ENCODE measurements around the gene CCDC149.

Gene CCDC149

DNA sequence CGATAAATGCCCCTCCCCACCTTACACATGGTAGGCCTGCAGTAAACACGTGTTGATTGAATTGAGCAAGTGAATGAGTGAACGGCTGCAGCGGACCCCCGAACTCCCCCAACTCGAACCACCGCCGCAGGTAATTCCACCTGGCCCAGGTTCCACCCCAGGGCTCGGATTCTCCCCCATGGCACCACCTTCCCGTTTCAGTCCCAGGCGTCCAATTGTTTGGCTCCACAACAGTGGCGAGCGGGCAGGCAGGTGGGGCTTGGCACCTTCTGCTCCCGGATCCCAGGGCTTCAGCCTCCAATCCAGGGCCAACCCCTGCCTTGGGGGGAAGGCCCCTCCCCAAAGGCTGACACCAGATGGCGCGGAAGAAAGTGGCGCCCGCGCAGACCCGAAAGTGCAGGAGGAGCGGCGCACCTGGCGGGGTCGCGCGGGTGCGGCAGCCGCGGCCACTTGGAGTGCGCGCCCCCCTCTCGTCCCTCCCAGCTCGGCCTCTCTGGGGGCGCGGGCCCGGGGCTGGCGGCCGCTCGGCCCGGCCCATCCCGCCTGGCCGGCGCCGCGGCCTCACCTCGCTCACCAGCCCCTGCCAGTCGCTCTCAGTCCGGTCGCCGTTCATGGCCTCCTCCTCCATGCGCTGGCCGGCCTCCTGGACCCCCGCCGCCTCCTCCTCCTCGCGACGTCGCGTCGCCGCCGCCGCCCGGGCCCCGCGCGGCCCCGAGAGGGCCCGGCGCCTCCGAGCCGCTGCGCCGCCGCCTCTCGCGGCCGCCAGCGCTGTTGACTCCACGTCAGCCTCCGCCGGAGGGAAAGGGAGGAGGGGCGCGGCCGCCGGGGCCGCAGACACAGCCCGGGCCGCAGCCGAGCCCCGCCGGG, at the start of gene CCDC149:
Gene CCDC149, minus strand, starts transcription at position 791 of the 867 bp plus-strand sequence. Its CDS starts 178 bp downstream, at position 613.
- Mint-ChIP-seq H3K4me1 (ENCODE audit: low read depth) (peaks cover 3% of the 10 kb centered on the region), H3K9me3 (peaks cover 13% of the 10 kb centered on the region), H3K4me3 (peak within 1 kb of the TSS; percentile 38), H3K27ac (no peak within 1 kb of the TSS), H3K27me3 (peaks cover 49% of the 10 kb centered on the region), H3K36me3 (ENCODE audit: low read depth) (no peaks in the 10 kb centered on the region)

DNA sequence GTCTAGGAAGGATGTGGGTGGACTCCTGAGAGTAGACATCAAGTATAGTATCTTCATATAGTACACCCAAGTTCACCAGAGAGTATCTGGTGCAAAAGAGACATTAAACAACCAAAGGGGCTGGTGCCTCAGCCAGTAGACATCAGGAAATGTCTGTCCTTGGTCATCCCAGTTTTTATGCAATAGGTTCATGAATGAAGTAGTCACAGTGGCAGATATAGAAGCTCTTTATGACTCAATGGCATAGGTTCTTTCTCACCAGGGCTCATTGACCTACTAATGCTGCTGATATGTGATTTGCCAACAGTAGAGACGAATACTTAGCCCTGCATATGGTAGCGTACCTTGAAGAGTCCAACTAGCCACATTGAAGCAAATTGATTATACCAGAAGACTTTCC, 45.0 kb upstream of the CCDC149 start:
- Mint-ChIP-seq H3K9me3 (peaks cover 9% of the 10 kb centered on the region), H3K36me3 (ENCODE audit: low read depth) (no peaks in the 10 kb centered on the region), H3K4me3 (no peak overlapping the region), H3K27ac (no peak overlapping the region), H3K27me3 (peaks cover 3% of the 10 kb centered on the region), H3K4me1 (ENCODE audit: low read depth) (no peaks in the 10 kb centered on the region)

DNA sequence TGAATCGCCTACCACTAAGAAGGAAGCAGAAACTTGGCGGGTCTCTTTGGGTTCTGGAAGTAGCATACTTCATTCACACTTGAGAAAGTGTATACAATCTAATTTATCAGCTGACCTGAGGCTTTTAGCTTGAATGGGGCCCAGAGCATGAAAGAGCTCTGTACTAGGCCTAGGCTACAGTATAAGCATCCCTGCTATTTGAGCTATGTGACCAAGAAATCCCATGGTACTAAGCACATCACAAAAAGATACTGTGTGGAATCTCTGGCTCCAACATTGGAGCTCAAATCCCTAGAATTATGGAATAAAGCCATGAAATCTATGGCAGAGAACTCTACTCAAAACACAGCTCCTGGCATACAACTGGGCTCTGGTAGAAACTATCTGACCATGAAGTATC, 43.9 kb upstream of the CCDC149 start:
- Mint-ChIP-seq H3K27me3 (peaks cover 3% of the 10 kb centered on the region), H3K4me3 (no peak overlapping the region), H3K36me3 (ENCODE audit: low read depth) (no peaks in the 10 kb centered on the region)

DNA sequence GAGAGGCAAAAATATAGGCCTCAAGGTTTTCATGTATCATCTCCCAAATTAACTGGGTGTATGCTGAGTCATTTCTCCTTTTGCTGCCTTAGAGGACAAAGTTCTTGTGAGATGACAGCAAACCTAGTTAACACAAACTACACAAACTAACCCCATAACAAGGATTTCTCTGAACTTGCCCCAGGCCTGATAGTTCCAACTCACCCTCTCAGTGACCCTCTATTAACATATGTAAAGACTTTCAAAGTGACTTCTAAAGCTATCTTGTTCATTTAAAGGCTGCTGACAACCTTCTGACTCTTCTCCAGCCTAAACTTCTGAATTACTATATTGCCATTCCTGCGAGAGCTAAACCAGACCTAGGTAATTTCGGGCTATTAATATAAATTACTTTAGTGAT, 43.2 kb upstream of the CCDC149 start:
- Mint-ChIP-seq H3K27me3 (peaks cover 3% of the 10 kb centered on the region), H3K4me3 (no peak overlapping the region), H3K9me3 (peaks cover 9% of the 10 kb centered on the region), H3K36me3 (ENCODE audit: low read depth) (no peaks in the 10 kb centered on the region), H3K27ac (no peak overlapping the region), H3K4me1 (ENCODE audit: low read depth) (no peaks in the 10 kb centered on the region)

More for the DNA sequence above, 43.9 kb upstream of the CCDC149 start:
- Mint-ChIP-seq H3K9me3 (peaks cover 9% of the 10 kb centered on the region), H3K4me1 (ENCODE audit: low read depth) (no peaks in the 10 kb centered on the region), H3K27ac (no peak overlapping the region)

DNA sequence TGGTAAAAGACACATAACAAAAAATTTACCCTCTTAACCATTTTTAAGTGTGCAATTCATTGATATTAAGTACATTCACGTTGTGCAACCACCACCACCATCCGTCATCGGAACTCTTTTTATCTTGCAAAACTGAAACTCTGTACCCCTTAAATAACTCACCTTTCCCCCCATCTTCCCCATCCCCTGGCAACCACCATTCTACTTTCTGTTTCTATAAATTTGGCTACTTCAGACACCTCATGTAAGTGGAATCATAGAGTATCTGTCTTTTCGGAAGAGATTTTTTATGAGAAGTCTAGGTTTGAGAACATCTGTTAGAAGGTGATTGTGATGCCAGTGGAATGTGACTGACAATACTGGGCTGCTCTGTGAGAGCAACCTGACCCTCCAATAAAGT, 39.8 kb upstream of the CCDC149 start:
- no peak overlapping the region for H3K27ac Mint-ChIP-seq
- H3K36me3 Mint-ChIP-seq (ENCODE audit: low read depth): no peaks in the 10 kb centered on the region
- no peaks in the 10 kb centered on the region for H3K4me1 Mint-ChIP-seq (ENCODE audit: low read depth)
- no peak overlapping the region for H3K4me3 Mint-ChIP-seq
- H3K27me3 Mint-ChIP-seq: no peaks in the 10 kb centered on the region
- H3K9me3 Mint-ChIP-seq: peaks cover 5% of the 10 kb centered on the region

DNA sequence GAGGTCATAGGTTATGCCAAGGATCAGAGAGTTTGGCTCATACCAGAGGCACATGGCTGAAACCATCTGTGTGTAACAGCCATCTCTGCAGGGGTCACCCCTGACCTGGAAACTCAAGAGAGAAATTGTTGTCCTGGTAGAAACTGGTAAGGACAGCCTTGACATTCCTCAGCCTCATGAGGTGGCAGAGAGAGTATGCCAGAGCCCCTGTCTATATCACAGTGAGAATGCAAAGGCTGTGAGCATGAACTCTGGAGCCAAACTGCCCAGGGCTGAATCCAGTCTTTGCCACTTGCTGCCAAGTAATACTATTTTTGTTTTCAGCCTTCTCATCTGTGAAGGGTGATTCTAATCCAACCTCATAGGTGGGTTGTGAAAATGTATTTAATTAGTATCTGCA, 37.1 kb upstream of the CCDC149 start:
- H3K36me3 Mint-ChIP-seq (ENCODE audit: low read depth): no peaks in the 10 kb centered on the region
- no peaks in the 10 kb centered on the region for H3K27me3 Mint-ChIP-seq
- peaks cover 5% of the 10 kb centered on the region for H3K9me3 Mint-ChIP-seq
- H3K4me3 Mint-ChIP-seq: no peak overlapping the region
- no peaks in the 10 kb centered on the region for H3K4me1 Mint-ChIP-seq (ENCODE audit: low read depth)
- no peak overlapping the region for H3K27ac Mint-ChIP-seq

DNA sequence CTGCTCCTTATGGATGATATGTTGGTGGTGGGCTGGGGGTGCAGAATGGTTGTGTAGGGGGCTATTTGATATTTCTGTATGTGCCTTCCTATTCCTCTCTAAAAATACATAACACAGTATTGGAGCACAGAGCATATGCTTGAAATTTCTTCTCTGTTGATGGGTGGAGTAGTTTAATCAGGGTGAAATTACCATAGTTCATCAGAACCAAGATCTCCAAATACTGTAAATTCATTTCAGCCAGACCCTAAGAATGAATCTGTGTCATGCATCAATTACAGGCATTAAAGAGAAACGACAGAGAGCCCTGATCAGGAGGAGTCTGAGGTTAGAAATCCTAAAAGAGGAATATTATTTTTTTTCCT, 25.1 kb upstream of the CCDC149 start:
- no peaks in the 10 kb centered on the region for H3K36me3 Mint-ChIP-seq (ENCODE audit: low read depth)
- H3K4me1 Mint-ChIP-seq (ENCODE audit: low read depth): no peaks in the 10 kb centered on the region
- H3K27me3 Mint-ChIP-seq: peaks cover 11% of the 10 kb centered on the region
- H3K9me3 Mint-ChIP-seq: peaks cover 11% of the 10 kb centered on the region
- no peak overlapping the region for H3K27ac Mint-ChIP-seq
- no peak overlapping the region for H3K4me3 Mint-ChIP-seq

DNA sequence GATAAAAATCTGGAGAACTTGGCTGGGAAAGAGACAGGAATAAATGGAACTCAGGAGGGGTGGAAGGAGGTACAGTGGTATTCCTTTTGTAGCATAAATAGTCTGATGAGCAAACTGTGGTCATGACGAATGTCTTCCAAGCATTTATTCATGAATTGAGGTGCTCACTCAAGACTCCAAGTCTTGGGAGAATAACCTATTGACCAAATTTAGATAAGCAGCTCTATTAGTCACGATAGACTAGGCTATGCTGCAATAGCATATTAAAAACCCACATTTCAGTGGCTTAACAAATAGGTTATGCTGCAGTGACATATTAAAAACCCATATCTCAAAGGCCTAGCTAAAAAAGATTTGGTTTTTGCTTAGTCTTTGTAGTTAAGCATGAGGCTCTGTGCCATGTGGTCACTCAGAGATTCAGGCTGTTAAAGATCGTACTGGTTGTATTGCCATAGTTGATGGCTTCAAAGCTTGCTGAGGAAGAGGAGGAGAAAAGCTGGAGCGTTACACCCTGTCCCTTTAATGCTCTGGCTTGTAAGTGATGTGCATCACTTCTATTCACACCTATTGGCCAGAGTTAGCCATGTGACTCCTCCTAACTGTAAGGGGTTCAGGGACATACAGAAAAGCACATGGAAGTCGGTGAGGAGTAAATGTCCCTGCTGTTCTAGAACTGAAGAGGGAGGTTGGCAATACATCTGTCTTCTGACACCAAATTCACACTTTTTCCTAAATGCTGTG, 24.5 kb upstream of the CCDC149 start:
- Mint-ChIP-seq H3K27ac (no peak overlapping the region), H3K4me1 (ENCODE audit: low read depth) (no peaks in the 10 kb centered on the region), H3K9me3 (peaks cover 11% of the 10 kb centered on the region), H3K36me3 (ENCODE audit: low read depth) (no peaks in the 10 kb centered on the region), H3K4me3 (no peak overlapping the region), H3K27me3 (peaks cover 16% of the 10 kb centered on the region)

DNA sequence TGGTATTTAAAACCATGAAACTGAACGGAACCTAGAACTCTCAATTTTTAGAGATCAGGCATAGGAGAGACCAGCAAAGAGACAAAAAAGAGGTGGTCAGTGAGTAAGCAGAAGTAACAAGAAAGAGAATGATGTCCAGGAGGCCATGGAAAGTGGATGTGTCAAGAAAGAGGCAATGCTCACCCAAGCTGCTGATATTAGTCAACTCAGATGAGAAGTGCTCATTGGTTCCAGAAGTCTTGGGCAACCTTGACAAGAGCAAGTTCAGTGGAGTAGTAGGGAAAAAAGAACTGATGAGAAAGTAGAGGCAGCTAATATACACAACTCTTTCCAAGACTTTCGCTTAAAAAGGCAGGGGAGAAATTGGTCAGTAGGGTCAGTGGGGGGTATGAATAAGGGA, 23.0 kb upstream of the CCDC149 start:
- H3K27me3 Mint-ChIP-seq: peaks cover 16% of the 10 kb centered on the region
- H3K36me3 Mint-ChIP-seq (ENCODE audit: low read depth): no peaks in the 10 kb centered on the region
- H3K27ac Mint-ChIP-seq: no peak overlapping the region
- H3K9me3 Mint-ChIP-seq: peaks cover 11% of the 10 kb centered on the region
- H3K4me3 Mint-ChIP-seq: no peak overlapping the region
- H3K4me1 Mint-ChIP-seq (ENCODE audit: low read depth): no peaks in the 10 kb centered on the region

DNA sequence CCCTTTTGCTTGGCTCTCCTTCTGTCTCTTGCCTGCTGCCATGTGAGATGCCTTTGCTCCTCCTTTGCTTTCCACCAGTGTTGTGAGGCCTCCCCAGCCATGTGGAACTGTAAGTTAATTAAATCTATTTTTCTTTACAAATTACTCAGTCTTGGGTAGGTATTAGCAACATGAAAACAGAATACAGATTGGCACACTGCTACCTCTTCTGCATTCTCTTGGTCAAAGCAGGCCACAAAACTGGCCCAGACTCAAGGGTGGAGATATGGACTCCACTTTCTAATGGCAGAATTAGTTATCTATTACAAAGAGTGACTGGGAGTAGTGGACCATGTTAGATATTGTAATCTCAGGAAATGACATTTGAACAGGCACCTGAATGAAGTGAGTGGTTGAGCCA, 21.5 kb upstream of the CCDC149 start:
- no peaks in the 10 kb centered on the region for H3K4me1 Mint-ChIP-seq (ENCODE audit: low read depth)
- H3K27ac Mint-ChIP-seq: no peak overlapping the region
- H3K36me3 Mint-ChIP-seq (ENCODE audit: low read depth): no peaks in the 10 kb centered on the region
- H3K27me3 Mint-ChIP-seq: peaks cover 16% of the 10 kb centered on the region
- H3K9me3 Mint-ChIP-seq: peaks cover 11% of the 10 kb centered on the region
- no peak overlapping the region for H3K4me3 Mint-ChIP-seq

DNA sequence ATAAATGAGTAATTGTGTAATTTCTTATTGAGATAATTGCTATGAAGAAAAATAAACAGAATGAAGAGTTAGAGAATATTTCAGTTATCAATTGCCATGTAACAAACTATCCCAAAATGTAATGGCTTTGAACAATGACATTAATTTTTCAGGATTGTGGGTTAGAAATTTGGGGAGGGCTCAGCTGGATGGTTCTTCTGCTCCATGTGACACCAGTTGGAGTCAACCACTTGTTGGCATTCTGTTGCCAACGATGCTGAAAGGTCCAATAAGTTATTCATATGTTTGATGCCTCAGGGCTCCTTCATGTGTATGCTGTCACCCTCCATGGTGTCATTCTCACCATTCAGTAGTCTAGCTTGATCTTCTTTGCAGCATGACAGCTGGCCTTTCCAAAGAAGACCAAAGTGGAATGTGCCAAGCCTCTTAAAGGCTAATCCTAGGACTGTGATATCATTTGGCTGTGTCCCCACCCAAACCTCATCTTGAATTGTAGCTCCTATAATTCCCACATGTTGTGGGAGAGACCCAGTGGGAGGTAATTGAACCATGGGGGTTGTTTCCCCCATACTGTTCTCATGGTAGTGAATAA, 20.9 kb upstream of the CCDC149 start:
- Mint-ChIP-seq H3K27ac (no peak overlapping the region), H3K4me1 (ENCODE audit: low read depth) (no peaks in the 10 kb centered on the region), H3K9me3 (peaks cover 11% of the 10 kb centered on the region), H3K36me3 (ENCODE audit: low read depth) (no peaks in the 10 kb centered on the region), H3K4me3 (no peak overlapping the region), H3K27me3 (peaks cover 17% of the 10 kb centered on the region)

DNA sequence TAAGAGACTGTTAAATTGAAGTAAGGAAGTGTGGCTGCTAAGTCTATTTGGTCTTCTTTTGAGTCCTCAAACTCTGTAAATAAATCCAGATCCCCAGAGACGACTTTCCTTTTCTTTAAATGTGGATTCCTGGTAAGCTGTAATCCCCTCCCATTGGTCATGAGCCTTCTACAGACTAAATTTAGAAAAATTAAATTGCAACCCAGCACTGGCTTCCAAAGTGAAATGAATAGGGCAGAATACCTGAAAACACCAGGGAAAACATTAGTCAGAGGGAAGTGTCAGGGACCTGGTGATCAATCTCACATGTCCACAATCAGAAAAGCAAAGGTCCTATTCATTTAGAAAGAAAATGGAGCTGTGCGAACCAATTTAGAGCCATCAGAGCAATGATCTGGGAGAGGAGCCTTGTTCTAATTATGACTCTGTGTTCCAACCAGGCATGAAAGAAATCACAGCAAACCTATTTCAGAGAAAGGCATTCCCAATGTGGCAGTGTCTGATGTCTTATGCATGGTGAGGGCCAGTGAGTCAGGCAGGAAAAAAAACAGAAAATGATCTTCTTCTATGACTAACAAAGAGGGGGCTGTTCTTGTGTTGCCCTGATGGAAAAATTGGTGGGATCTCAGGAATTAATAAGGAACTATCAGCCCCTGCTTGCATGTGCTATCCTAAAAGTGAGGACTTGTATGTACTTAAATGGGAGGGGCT, 19.8 kb upstream of the CCDC149 start:
- H3K4me3 Mint-ChIP-seq: no peak overlapping the region
- no peaks in the 10 kb centered on the region for H3K36me3 Mint-ChIP-seq (ENCODE audit: low read depth)
- H3K27ac Mint-ChIP-seq: no peak overlapping the region
- peaks cover 20% of the 10 kb centered on the region for H3K27me3 Mint-ChIP-seq
- no peaks in the 10 kb centered on the region for H3K4me1 Mint-ChIP-seq (ENCODE audit: low read depth)
- peaks cover 5% of the 10 kb centered on the region for H3K9me3 Mint-ChIP-seq

DNA sequence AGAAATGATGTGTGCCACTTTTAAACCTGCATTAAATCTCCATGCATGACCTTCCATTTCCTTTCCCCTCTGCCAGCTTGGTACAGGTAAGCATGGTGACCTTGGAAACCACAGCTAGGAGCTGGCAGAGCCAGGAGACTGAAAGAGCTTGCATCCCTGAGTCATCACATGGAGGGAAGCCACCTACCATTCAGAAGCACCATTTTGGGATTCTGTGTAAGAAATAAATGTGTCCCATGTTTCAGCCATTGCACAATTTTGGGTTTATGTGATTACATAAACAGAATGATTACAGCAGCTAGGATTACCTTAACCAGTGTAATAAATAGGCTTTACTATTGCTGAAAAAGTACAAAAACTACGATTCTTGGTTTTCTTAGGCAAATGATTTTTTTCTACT, 17.3 kb upstream of the CCDC149 start:
- no peak overlapping the region for H3K27ac Mint-ChIP-seq
- no peak overlapping the region for H3K4me3 Mint-ChIP-seq
- H3K4me1 Mint-ChIP-seq (ENCODE audit: low read depth): no peaks in the 10 kb centered on the region
- H3K36me3 Mint-ChIP-seq (ENCODE audit: low read depth): no peaks in the 10 kb centered on the region
- no peaks in the 10 kb centered on the region for H3K9me3 Mint-ChIP-seq
- peaks cover 16% of the 10 kb centered on the region for H3K27me3 Mint-ChIP-seq

DNA sequence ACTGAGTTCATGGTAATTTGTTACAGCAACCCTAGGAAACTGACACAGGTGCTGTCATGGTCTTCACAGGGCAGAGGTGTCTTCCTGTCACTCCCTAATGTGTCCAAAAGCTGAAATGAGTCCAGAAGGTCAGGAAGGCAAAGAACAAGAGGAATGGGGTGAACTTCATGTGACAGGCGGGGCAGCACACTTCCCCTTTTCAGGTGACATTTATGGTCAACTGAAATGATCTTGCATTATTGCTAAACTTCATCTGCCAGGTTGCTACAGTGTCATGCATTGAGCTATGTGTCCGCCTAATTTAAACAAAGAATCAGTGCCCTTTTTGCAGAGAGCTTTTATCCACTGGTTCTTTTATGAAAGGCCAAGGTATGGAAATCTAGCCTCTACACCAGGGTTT, 15.9 kb upstream of the CCDC149 start:
- peaks cover 16% of the 10 kb centered on the region for H3K27me3 Mint-ChIP-seq
- H3K27ac Mint-ChIP-seq: no peak overlapping the region
- H3K4me3 Mint-ChIP-seq: no peak overlapping the region
- H3K9me3 Mint-ChIP-seq: no peaks in the 10 kb centered on the region
- H3K36me3 Mint-ChIP-seq (ENCODE audit: low read depth): no peaks in the 10 kb centered on the region
- H3K4me1 Mint-ChIP-seq (ENCODE audit: low read depth): no peaks in the 10 kb centered on the region

DNA sequence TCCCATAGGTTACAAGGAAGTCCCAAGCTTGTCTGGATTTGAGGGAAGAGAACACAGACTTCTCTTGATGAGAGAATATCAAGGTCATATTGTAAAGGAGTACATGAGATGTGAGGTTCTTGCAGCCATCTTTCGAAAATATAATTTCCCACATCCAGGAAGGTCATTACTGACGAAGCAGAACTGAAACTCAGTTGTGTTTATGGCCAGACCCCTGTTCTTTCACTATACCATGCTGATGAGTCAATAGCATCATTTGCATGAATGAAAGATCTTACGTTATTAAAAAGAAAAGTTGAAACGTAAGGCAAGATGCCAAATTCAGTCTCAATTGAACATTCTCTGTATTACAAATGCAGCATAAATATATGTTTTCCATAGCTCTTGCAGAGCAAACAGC, 14.2 kb upstream of the CCDC149 start:
- H3K4me3 Mint-ChIP-seq: no peak overlapping the region

More for the DNA sequence above, 14.2 kb upstream of the CCDC149 start:
- H3K9me3 Mint-ChIP-seq: no peaks in the 10 kb centered on the region
- H3K27me3 Mint-ChIP-seq: peaks cover 8% of the 10 kb centered on the region
- no peak overlapping the region for H3K27ac Mint-ChIP-seq
- H3K4me1 Mint-ChIP-seq (ENCODE audit: low read depth): no peaks in the 10 kb centered on the region
- H3K36me3 Mint-ChIP-seq (ENCODE audit: low read depth): no peaks in the 10 kb centered on the region
